Endothelial cell of umbilical vein (primary cell): ENCODE data around the gene CEP97. TPM values are rescaled to one million over a fixed set of nuclear protein-coding genes. Genes with fewer than 3 reads are reported as not detected.

Experiments used
- BruUV-seq: library from RNA; stranded (reverse); fragments of 400-500 nt; replicated peaks from 2 replicates; lab custom pipeline; 2021; lab: Mats Ljungman, UMichigan
- CTCF ChIA-PET: fragments of 300-600, 350-600 bp; sonication (Branson Sonifier 250); formaldehyde crosslinking; loops from one replicate; lab custom pipeline; 2021; ENCODE audit warnings: antibody characterized with exemption, inconsistent platforms; lab: Charles Lee
- POLR2A ChIA-PET: fragments of 300-600, 350-600 bp; sonication (Branson Sonifier 250); formaldehyde crosslinking; loops from one replicate; lab custom pipeline; 2021; ENCODE audit warnings: antibody characterized with exemption, inconsistent platforms; lab: Charles Lee
- DNase-seq: peaks from one replicate; pipeline ENCODE4 v3.0.0-alpha.2; 2011; ENCODE audit warnings: low read depth, low spot score
- FAIRE-seq: peaks from 2 replicates; lab custom pipeline; 2011; peaks lifted over from hg19 to GRCh38; lab: Jason Lieb, UNC
- H2AFZ ChIP-seq: 2 replicates; pipeline ENCODE4 v1.6.0; 2012; ENCODE audit warnings: low read depth, low read length, control low read depth, inconsistent platforms
- H3K27ac ChIP-seq: 2 replicates; pipeline ENCODE4 v1.5.1; 2011; ENCODE audit warnings: low read depth, mild to moderate bottlenecking, control low read depth, low read length, moderate library complexity; ENCODE audit not compliant: insufficient read depth
- H3K27me3 ChIP-seq, 2 experiments: 2 replicates each; pipeline versions ENCODE4 v1.6.0 to v1.6.1; 2011; ENCODE audit warnings: low read length in 2 of 2, mixed read lengths in 1 of 2; ENCODE audit not compliant: control insufficient read depth in 2 of 2, insufficient read depth in 2 of 2
- H3K36me3 ChIP-seq, 2 experiments: 2 replicates in 1 of 2; 3 replicates in 1 of 2; pipeline ENCODE4 v1.5.1; 2011; ENCODE audit warnings: low read length in 2 of 2, mild to moderate bottlenecking in 1 of 2, moderate library complexity in 1 of 2; ENCODE audit not compliant: control insufficient read depth in 2 of 2, insufficient read depth in 2 of 2; ENCODE audit errors: extremely low read depth in 1 of 2
- H3K4me1 ChIP-seq: 3 replicates; pipeline ENCODE4 v1.5.1; 2011; ENCODE audit warnings: mild to moderate bottlenecking, low read length; ENCODE audit not compliant: control insufficient read depth, insufficient read depth; ENCODE audit errors: extremely low read depth
- H3K4me2 ChIP-seq: 2 replicates; pipeline ENCODE4 v1.6.1; 2011; ENCODE audit warnings: low read length, control low read depth, mixed read lengths; ENCODE audit not compliant: insufficient read depth
- H3K4me3 ChIP-seq, 3 experiments: fragments of 200-600 bp in 1 of 3; sonication (generic), shearing (Covaris generic) in 1 of 3; replicated peaks in 1 of 3; 2 replicates each; pipeline ENCODE4 v1.5.1; 2011 to 2016; ENCODE audit warnings: control low read depth in 3 of 3, low read length in 3 of 3, mild to moderate bottlenecking in 2 of 3, inconsistent platforms in 1 of 3, low read depth in 1 of 3, moderate library complexity in 1 of 3; ENCODE audit not compliant: insufficient read depth in 1 of 3
- H3K79me2 ChIP-seq: 2 replicates; pipeline ENCODE4 v1.6.0; 2012; ENCODE audit warnings: low read length, inconsistent platforms; ENCODE audit not compliant: control insufficient read depth, insufficient read depth
- H3K9ac ChIP-seq: replicated peaks from 2 replicates; pipeline ENCODE3; 2011; ENCODE audit warnings: low read length, control low read depth; ENCODE audit not compliant: insufficient read depth; ENCODE audit errors: extremely low read depth
- H3K9me1 ChIP-seq: replicated peaks from 3 replicates; pipeline ENCODE4 v1.6.0; 2011; ENCODE audit warnings: mild to moderate bottlenecking, low read length; ENCODE audit not compliant: control insufficient read depth, insufficient read depth; ENCODE audit errors: extremely low read depth
- H3K9me3 ChIP-seq: replicated peaks from 2 replicates; pipeline ENCODE4 v1.5.1; 2012; ENCODE audit warnings: low read length, inconsistent platforms; ENCODE audit not compliant: control insufficient read depth, insufficient read depth
- H4K20me1 ChIP-seq: replicated peaks from 2 replicates; pipeline ENCODE3; 2011; ENCODE audit warnings: mild to moderate bottlenecking, low read length; ENCODE audit not compliant: control insufficient read depth, insufficient read depth; ENCODE audit errors: extremely low read depth
- CTCF ChIP-seq, 2 donors: IDR thresholded peaks; 1 replicate in 1 of 2; 2 replicates in 1 of 2; pipeline ENCODE4 v1.5.1; 2011; ENCODE audit warnings: low read length in 2 of 2, mild to moderate bottlenecking in 2 of 2, moderate library complexity in 2 of 2, control low read depth in 1 of 2, inconsistent platforms in 1 of 2, low read depth in 1 of 2; ENCODE audit not compliant: insufficient read depth in 1 of 2; ENCODE audit errors: extremely low read depth in 1 of 2
- EZH2 ChIP-seq: IDR thresholded peaks from 2 replicates; pipeline ENCODE4 v1.6.1; 2012; ENCODE audit warnings: borderline replicate concordance, low read depth, mild to moderate bottlenecking, moderate library complexity, low read length, inconsistent platforms; ENCODE audit not compliant: severe bottlenecking
- FOS ChIP-seq: IDR thresholded peaks from 2 replicates; pipeline ENCODE4 v1.6.1; 2011; ENCODE audit warnings: mild to moderate bottlenecking, low read length, moderate library complexity, borderline replicate concordance; ENCODE audit not compliant: insufficient read depth
- GATA2 ChIP-seq: IDR thresholded peaks from 2 replicates; pipeline ENCODE4 v1.7.0; 2011; ENCODE audit warnings: low read depth, mild to moderate bottlenecking, moderate library complexity, mixed read lengths, low read length; ENCODE audit not compliant: insufficient read length, insufficient read depth
- JUN ChIP-seq: IDR thresholded peaks from 2 replicates; pipeline ENCODE4 v1.6.1; 2011; ENCODE audit warnings: borderline replicate concordance, low read depth; ENCODE audit not compliant: insufficient read length, insufficient read depth
- MAX ChIP-seq: IDR thresholded peaks from 2 replicates; pipeline ENCODE4 v1.6.1; 2011; ENCODE audit not compliant: insufficient read depth, insufficient read length
- MYC ChIP-seq: IDR thresholded peaks from one replicate; pipeline ENCODE4 v1.6.1; 2011; ENCODE audit warnings: mild to moderate bottlenecking, low read depth, low read length
- POLR2A ChIP-seq: IDR thresholded peaks from 2 replicates; pipeline ENCODE4 v1.6.1; 2012; ENCODE audit warnings: low read depth, mild to moderate bottlenecking, control low read depth, low read length
- POLR2AphosphoS5 ChIP-seq: IDR thresholded peaks from 2 replicates; pipeline ENCODE4 v1.6.1; 2012; ENCODE audit warnings: low read depth, mild to moderate bottlenecking, control low read depth, low read length, moderate library complexity; ENCODE audit not compliant: insufficient read depth
- dilution Hi-C: fragments of 300-500 bp; cut with MboI; formaldehyde crosslinking; loops from one replicate; pipeline ENCODE4 v1.15.0; 2019; ENCODE audit warnings: low sequenced_read_pairs; ENCODE audit not compliant: extremely low pct_ligation_motif_present
- intact Hi-C: fragments of 100-400 bp; cut with micrococcal nuclease; formaldehyde crosslinking; loops from one replicate; pipeline ENCODE4 v1.10.0; 2022
- polyA plus RNA-seq, 4 experiments: library from polyadenylated mRNA; depleted of rRNA in 3 of 4; stranded (reverse) in 3 of 4; unstranded in 1 of 4; fragments of >200 nt; gene quantifications; 2 replicates each; pipeline versions ENCODE4 v1.2.1 to v1.2.3, GENCODE V29; 2011 to 2012; ENCODE audit warnings: missing spikeins in 1 of 4
- total RNA-seq: library from RNA; stranded (reverse); gene quantifications from 2 replicates; pipeline ENCODE4 v1.2.3, GENCODE V29; 2021

The CEP97 gene
- total and polyA plus RNA-seq, 2 donors (not counting 3 experiments of a cell fraction or from before 2014, with no cell fraction given): 1.9 to 10.3 TPM

GRCh38 chr3:101701696-101702634 lies 22.4 kb upstream of the CEP97 start:
- H3K9me3 ChIP-seq: no peaks in the 10 kb centered on the region
- FAIRE-seq (no peak), DNase-seq (no peak)
- no peaks in the 10 kb centered on the region for H3K79me2 ChIP-seq
- ChIA-PET CTCF (interaction anchor here (1.7 kb wide), 1 partner anchor 24 kb away, joined by 4 read pairs; no protein-coding TSS in a partner anchor), POLR2A (no interaction called here)
- no peaks in the 10 kb centered on the region for H3K9me1 ChIP-seq
- no peaks in the 10 kb centered on the region for H4K20me1 ChIP-seq
- no peak for TF ChIP-seq GATA2
- intact Hi-C loops: no loop called here
- no TSS peak for BruUV-seq
- H3K27me3 ChIP-seq: peaks cover 0 to 4% of the 10 kb centered on the region in 2 experiments
- dilution Hi-C loops: no loop called here
- H3K9ac ChIP-seq: no peak overlapping the region
- no peaks in the 10 kb centered on the region for H3K36me3 ChIP-seq
- no peak overlapping the region for H3K4me3 ChIP-seq
- H2AFZ ChIP-seq: no peak overlapping the region
- no peak overlapping the region for H3K27ac ChIP-seq
- no peak overlapping the region for H3K4me2 ChIP-seq
- no peaks in the 10 kb centered on the region for H3K4me1 ChIP-seq

- Histone ChIP-seq H3K4me2 (no peak overlapping the region), H3K36me3 (no peaks in the 10 kb centered on the region), H2AFZ (no peak overlapping the region), H4K20me1 (no peaks in the 10 kb centered on the region), H3K27ac (no peak overlapping the region), H3K9ac (no peak overlapping the region), H3K4me1 (no peaks in the 10 kb centered on the region), H3K9me1 (no peaks in the 10 kb centered on the region), H3K79me2 (no peaks in the 10 kb centered on the region), H3K4me3 (no peak overlapping the region), H3K27me3 (peaks cover under 1 to 5% of the 10 kb centered on the region in 2 experiments), H3K9me3 (no peaks in the 10 kb centered on the region)
- intact Hi-C loops (no loop called here), dilution Hi-C loops (no loop called here)
- POLR2A ChIA-PET: no interaction called here
- FAIRE-seq (no peak), DNase-seq (no peak)
- no TSS peak for BruUV-seq
- TF ChIP-seq GATA2 (no peak), MYC (no peak), JUN (no peak), EZH2 (no peak), MAX (no peak), FOS (no peak), POLR2AphosphoS5 (no peak), POLR2A (no peak), CTCF (IDR thresholded peaks at IDR 0.05; ENCODE audit: extremely low read depth in 1 of 2, insufficient read depth in 1 of 2, low read depth in 1 of 2, low read length in 2 of 2) (no peak)
- CTCF ChIA-PET: no interaction called here
Observed at GRCh38 chr3:101702726-101703125, 21.7 kb upstream of the CEP97 start.
